ENCODE results near the gene EPB41.

DNA sequence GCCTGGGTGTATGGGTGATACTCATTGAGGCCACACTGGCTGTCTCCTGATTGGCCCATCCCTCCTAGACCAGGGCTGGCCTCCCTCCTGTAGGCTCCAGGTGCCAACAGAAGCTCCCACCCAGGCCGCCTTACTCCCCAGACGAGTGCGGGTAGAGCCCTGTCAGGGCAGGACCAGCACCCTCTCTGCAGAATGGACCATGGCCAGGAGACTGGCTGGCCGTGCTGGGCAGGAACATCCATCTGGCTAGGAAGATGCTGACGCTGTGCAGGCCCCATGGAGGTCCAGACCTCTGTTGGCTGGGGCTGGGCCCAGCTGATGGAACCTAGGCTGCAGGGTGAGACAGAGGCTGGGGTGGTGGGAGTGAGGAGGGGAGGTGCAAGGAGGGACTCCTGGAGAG lies 25.0 kb upstream of the EPB41 start:
- TF ChIP-seq EHMT2 (IDR thresholded peaks at IDR 0.05; ENCODE audit: low read depth): no peak
- TF ChIP-seq EP300 (IDR thresholded peaks at IDR 0.05): no peak
- TF ChIP-seq, protein P1, sequence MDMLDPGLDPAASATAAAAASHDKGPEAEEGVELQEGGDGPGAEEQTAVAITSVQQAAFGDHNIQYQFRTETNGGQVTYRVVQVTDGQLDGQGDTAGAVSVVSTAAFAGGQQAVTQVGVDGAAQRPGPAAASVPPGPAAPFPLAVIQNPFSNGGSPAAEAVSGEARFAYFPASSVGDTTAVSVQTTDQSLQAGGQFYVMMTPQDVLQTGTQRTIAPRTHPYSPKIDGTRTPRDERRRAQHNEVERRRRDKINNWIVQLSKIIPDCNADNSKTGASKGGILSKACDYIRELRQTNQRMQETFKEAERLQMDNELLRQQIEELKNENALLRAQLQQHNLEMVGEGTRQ (IDR thresholded peaks at IDR 0.05): no peak
- TF ChIP-seq POLR2A (IDR thresholded peaks at IDR 0.05; ENCODE audit: low read length): no peak
- TF ChIP-seq, protein P2, sequence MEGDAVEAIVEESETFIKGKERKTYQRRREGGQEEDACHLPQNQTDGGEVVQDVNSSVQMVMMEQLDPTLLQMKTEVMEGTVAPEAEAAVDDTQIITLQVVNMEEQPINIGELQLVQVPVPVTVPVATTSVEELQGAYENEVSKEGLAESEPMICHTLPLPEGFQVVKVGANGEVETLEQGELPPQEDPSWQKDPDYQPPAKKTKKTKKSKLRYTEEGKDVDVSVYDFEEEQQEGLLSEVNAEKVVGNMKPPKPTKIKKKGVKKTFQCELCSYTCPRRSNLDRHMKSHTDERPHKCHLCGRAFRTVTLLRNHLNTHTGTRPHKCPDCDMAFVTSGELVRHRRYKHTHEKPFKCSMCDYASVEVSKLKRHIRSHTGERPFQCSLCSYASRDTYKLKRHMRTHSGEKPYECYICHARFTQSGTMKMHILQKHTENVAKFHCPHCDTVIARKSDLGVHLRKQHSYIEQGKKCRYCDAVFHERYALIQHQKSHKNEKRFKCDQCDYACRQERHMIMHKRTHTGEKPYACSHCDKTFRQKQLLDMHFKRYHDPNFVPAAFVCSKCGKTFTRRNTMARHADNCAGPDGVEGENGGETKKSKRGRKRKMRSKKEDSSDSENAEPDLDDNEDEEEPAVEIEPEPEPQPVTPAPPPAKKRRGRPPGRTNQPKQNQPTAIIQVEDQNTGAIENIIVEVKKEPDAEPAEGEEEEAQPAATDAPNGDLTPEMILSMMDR (IDR thresholded peaks at IDR 0.05): no peak
- TF ChIP-seq SMC3 (IDR thresholded peaks at IDR 0.05): no peak
- no peak for TF ChIP-seq JUN (IDR thresholded peaks at IDR 0.05)
- TF ChIP-seq E2F6 (IDR thresholded peaks at IDR 0.05; ENCODE audit: borderline replicate concordance, low read depth): no peak
- no peak for TF ChIP-seq RAD21 (conservative IDR thresholded peaks at IDR 0.05 in 1 of 2, IDR thresholded peaks at IDR 0.05 in 1 of 2)

Data from A549 (cell line).